ENCODE results near the gene TRIM60.

- TF ChIP-seq IRF9 (CRISPR knock-in tag; IDR thresholded peaks at IDR 0.05; ENCODE audit: borderline replicate concordance) (no peak), SMC3 (IDR thresholded peaks at IDR 0.05; ENCODE audit: low read length) (no peak), KDM5A (IDR thresholded peaks at IDR 0.05; ENCODE audit: borderline replicate concordance, low read length) (no peak), CREB1 (IDR thresholded peaks at IDR 0.05) (no peak), CREB1 (CRISPR knock-in tag; IDR thresholded peaks at IDR 0.05) (no peak), TGIF2 (CRISPR knock-in tag; IDR thresholded peaks at IDR 0.05) (no peak), XRCC5 (optimal IDR thresholded peaks at IDR 0.05; ENCODE audit: low read length) (no peak), FOSL2 (CRISPR knock-in tag; IDR thresholded peaks at IDR 0.05) (no peak), CTCF (CRISPR knock-in tag; IDR thresholded peaks at IDR 0.05) (no peak), SKIL (CRISPR knock-in tag; IDR thresholded peaks at IDR 0.05; ENCODE audit: borderline replicate concordance) (no peak), ELF3 (CRISPR knock-in tag; IDR thresholded peaks at IDR 0.05) (no peak), ZNF138 (CRISPR knock-in tag; IDR thresholded peaks at IDR 0.05; ENCODE audit: low read depth) (no peak), U2AF1 (optimal IDR thresholded peaks at IDR 0.05; ENCODE audit: low read depth, low read length) (no peak)
These were observed 56.6 kb downstream of the TRIM60 start for GRCh38 chr4:165088366-165088765.
